Activated CD8-positive, alpha-beta memory T cell treated with anti-CD3 and anti-CD28 coated beads, Interleukin-2, amount 50 U/mL, for 48 hours (primary cell): ENCODE data around the gene LRTM2.

ENCODE experiments used
- DNase-seq: peaks from one replicate; pipeline ENCODE4 v3.0.0-alpha.2; 2020

The LRTM2 gene

DNA sequence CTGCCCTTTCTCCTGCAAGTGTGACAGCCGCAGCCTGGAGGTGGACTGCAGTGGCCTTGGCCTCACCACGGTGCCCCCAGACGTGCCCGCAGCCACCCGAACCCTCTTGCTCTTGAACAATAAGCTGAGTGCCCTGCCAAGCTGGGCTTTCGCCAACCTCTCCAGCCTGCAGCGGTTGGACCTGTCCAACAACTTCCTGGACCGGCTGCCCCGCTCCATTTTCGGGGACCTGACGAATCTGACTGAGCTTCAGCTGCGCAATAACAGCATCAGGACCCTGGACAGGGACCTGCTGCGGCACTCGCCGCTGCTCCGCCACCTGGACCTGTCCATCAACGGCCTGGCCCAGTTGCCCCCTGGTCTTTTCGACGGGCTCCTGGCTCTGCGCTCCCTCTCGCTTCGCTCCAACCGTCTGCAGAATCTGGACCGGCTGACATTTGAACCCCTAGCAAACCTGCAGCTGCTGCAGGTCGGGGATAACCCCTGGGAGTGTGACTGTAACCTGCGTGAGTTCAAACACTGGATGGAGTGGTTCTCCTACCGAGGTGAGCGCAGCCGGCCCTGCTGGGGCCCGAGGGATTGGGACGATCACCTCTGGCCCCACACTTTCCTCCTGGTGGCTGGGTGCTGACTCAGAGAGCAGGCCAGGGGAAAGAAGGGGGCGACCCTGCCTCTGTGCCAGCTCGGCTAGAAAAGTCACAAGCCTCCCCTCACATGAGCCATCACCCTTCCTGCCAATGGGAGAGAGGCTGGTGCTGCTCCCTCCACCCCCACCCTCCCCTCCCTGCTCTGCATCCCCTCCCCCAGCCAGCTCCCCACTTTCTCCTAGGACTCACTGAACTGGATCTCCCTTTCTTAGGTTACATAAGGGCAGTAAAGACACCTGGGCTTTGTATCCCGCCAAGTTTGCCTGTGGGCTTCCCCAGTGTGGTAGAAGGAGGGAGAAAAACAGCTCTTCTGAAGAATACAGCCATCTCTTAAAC lies 10.9 kb downstream of the LRTM2 start:
- no peak for DNase-seq

- DNase-seq, result no peak
Observed at GRCh38 chr12:1832801-1833595, 12.6 kb downstream of the LRTM2 start.

DNA sequence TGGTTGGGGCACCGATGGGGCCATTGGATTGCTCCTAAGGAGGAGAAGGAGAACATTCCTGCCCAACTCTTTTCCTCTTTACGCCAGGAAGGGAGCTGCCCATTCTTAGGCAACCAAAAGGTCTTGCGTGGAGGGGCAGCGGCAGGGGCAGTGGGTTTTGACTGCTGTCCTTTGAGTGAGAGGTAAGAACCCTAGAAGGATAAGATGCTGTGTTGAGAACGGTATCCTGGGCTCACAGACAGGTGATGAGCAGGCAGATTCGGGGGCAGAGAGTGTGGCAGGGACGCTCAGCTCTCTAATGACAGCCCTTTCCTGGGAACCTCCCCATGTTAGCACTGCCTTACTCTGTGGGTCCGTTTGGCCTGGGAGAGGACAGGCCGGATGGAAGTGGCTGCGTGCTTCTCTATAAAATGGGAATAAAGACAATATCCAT lies 13.2 kb downstream of the LRTM2 start:
- no peak for DNase-seq

DNA sequence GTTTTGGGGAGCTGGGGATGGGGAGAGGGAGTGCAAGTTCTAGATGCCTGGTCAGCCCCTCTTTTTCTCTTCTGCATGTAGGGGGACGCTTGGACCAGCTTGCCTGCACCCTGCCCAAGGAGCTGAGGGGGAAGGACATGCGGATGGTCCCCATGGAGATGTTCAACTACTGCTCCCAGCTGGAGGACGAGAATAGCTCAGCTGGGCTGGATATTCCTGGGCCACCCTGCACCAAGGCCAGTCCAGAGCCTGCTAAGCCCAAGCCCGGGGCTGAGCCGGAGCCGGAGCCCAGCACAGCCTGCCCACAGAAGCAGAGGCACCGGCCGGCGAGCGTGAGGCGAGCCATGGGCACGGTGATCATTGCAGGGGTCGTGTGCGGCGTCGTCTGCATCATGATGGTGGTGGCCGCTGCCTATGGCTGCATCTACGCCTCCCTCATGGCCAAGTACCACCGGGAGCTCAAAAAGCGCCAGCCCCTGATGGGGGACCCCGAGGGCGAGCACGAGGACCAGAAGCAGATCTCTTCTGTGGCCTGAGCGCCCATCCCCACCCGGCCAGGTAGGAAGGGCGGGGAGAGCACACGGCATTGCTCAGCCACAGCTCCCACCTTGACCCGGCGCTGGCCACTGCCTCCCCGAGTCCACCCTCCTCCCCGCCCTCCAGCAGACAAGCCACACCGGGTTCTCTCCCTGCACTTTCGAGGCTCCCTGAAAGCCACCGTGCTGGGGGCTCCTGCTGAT lies 14.0 kb downstream of the LRTM2 start:
- DNase-seq, result no peak

- no peak for DNase-seq
Observed at GRCh38 chr12:1835211-1836131, 15.1 kb downstream of the LRTM2 start.

DNA sequence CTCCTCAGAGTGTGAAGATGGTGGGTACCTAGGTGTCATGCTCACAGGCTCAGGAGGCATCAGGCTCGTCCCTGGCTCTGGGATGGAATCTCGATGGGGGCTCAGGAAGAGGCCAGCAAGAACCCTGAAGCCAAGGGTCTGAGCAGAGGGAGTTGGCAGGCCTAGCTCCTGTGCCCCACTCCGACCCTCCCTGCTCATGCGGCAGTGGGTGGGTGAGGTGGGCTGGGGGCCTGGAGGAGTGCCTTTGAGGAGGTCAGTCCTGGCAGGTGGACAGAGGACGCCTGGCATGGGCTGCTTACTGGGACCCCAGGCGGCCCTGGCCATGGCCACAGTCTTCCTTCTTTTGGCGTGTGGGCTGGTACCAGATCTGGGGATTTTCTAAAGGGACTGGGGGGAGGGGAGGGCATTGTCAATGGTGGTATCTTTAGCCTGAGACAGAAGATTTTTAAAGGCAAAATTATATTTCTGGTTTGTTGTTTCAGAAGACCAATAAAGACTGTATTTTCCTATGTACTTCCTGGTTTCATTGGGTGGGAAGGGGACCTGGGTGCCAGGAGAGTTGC lies 16.0 kb downstream of the LRTM2 start:
- DNase-seq, result no peak

DNA sequence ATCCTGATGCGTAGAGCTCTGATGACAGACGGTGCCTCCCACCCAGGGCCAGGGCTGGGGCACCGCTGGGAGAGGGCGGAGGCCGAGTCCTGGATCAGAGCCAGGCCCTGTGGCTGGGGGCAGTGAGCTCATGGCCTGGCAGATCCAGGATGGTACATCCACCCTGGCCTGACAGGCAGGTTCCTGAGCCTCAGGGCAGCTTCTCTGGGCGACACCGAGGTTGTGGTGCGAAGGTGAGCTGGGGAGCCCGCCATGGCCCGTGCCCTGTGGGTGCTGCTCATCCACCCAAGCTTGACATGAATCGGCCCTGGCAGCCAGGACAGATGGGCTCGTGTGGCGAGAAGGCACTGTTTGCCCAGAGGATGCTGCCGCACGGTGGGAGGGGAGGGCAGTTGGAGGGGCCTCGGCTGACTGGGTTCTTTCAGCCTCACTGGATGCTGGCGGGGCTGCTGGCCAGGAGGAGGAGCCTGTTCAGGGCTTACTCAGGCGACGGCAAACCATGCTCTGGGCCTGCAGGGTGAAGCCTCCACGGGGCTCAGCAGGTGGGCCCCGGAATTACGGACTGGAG lies 16.6 kb downstream of the LRTM2 start:
- DNase-seq, result no peak

- no peak for DNase-seq
Observed at GRCh38 chr12:1837541-1838204, 17.3 kb downstream of the LRTM2 start.

- DNase-seq, result no peak
Observed at GRCh38 chr12:1838205-1838993, 18.0 kb downstream of the LRTM2 start.

DNA sequence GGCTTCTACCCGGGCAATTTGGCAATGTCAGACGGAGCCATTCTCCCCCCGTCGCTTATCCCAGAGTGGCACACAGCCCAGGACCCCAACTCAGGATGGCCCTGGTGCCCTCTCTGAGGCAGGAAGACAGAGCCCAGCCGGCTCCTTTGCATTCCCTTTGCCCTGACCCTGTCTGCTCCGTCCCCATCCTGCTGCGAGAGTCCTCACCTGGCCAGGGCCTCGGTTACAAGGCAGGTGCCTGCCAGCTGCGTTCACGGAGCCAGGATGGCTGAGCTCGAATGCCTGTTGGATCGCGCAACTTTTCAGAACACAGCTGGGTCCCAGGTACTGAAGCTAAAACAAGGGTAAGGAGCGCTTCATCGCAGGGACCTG lies 18.6 kb downstream of the LRTM2 start:
- DNase-seq, result no peak

- no peak for DNase-seq
Observed at GRCh38 chr12:1839464-1839863, 19.1 kb downstream of the LRTM2 start.

GRCh38 chr12:1839956-1840951 lies 19.9 kb downstream of the LRTM2 start:
- no peak for DNase-seq

- no peak for DNase-seq
Observed at GRCh38 chr12:1840981-1841425, 20.6 kb downstream of the LRTM2 start.

GRCh38 chr12:1841586-1842182 lies 21.3 kb downstream of the LRTM2 start:
- DNase-seq, result no peak

- DNase-seq, result no peak
Observed at GRCh38 chr12:1842183-1842904, 22.0 kb downstream of the LRTM2 start.

GRCh38 chr12:1842905-1843640 lies 22.7 kb downstream of the LRTM2 start:
- DNase-seq, result no peak

DNA sequence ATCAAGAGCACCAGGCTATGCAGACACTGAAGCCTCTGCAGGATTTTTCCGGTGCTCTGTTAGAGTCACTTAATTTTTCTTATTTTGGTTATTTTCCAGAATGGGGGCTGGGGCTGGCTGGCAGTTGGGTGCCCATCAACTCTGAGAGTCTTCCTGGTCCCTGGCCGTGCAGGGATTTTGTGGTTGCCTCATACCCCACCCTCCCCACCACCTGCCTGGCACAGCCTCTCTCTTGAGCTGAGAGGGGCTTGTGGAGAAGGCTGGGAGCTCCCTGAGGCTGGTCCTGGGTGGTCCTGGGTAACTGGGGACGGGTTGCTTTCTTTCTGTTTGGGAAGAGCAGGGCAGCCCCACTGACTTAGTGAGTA lies 23.3 kb downstream of the LRTM2 start:
- no peak for DNase-seq
